ENCODE measurements around the gene GLI1.
"Not testable (repeated sequence)": the region's sequence is repeated elsewhere in the genome, so short reads cannot be mapped to it uniquely, and the experiment has no call there.

GLI1 gene

DNA sequence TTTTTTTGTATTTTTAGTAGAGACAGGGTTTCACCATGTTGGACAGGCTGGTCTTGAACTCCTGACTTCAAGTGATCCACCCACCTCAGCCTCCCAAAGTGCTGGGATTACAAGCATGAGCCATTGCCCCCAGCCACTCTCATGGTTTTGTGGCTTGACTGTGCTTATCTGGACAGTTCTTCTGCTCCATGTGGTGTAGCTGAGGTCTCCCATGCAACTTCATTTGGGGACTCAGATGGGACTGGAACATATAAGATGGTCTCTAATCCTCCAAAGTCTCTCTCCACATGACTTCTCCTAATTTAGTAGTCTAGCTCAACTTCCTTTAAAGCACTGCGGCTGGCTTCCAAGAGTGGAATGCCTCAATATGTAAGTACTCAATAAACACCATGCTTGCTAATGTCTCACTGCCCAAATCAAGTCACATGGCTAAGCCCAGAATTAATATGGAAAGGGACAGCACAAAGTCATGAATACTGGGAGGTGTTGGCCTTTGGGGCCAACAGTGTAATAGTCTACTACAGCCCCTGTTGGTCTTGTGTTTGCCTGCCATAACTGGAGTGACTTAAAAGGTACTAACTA is 17.6 kb upstream of the GLI1 start:
- DNase-seq, result no peak

DNA sequence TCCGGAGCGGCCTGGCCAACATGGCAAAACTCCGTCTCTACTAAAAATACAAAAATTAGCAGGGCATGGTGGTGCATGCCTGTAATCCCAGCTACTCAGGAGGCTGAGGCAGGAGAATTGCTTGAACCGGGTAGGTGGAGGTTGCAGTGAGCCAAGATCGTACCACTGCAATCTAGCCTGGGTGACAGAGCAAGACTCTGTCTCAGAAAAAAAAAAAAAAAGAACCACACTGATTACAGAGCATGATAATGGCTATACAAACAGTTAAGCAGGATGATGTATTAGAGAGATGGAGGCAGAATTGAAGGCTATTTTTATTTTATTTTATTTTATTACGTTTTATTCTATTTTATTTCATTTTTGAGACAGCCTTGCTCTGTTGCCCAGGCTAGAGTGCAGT is 15.2 kb upstream of the GLI1 start:
- not testable (repeated sequence) for DNase-seq

DNA sequence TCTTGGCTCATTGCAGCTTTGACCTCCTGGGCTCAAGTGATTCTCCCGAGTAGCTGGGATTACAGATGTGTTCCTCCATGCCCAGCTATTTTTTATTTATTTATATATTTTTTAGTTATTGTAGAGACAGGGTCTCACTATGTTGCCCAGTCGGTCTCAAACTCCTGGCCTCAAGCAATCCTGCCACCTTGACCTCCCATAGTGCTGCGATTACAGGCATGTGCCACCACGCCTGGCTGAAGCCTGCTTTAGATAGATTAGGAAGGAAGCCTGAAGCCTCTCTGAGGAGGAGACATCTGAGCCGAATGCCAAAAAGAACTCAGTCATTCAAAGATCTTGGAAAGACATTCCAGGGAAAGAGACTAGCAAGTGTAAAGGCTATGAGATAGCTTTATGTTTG is 14.8 kb upstream of the GLI1 start:
- no peak for DNase-seq

DNA sequence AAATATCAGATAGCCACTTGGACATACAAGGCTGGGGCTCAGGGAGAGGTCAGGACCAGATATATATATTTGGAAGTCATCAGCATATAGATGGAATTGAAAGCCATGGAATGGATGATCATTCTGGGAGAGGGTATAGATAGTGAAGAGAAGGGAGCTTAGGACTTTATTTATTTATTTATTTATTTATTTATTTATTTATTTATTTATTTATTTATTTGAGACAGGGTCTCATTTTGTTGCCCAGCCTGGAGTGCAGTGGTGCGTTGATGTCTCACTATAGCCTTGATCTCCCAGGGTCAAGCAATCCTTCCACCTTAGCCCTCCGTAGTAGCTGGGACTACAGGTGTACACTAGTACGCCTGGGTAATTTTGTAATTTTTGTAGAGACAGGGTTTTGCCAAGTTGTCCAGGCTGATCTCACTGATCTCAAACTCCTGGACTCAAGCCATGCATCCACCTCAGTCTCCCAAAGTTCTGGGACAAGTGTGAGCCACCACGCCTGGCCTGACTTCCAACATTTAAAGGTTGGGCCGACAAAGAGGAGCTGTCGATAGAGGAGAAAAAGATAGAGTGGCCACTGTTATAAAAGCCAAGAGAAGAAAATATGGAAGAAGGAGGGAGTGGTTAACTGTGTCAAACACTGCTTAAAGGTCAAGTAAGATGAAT is 13.2 kb upstream of the GLI1 start:
- no peak for DNase-seq

DNA sequence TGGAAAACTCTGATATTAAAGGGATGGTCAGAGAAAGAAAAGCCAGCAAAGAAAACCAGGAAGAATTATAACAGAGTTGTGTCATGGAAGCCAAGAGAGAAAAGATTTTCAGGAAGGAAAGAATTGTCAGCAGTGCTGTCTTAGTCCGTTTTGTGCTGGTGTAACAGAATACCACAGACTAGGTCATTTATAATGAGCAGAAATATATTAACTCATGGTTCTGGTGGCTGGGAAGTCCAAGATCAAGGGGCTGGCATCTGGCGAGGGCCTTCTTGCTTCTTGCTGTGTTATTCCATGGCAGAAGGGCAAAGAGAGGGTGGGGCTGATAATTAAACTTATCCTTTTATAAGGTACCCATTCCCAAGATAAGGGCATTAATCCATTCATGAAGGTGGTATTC is 10.9 kb upstream of the GLI1 start:
- no peak for DNase-seq

- DNase-seq, result no peak
These were observed 10.2 kb upstream of the GLI1 start for GRCh38 chr12:57449375-57449774.

DNA sequence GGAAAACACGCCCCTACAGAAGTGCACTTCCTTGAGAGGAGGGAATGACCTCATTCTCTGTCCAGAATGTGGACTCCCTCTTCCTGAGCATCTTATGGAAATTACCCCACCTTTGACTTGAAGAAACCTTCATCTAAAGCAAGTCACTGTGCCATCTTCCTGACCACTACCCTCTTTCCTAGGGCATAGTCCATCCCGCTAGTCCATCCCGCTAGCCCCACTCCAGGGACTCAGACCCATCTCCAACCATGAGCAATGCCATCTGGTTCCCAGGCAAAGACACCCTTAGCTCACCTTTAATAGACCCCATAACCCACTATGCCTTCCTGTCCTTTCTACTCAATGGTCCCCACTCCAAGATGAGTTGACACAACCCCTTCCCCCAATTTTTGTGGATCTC is 9.5 kb upstream of the GLI1 start:
- no peak for DNase-seq

DNA sequence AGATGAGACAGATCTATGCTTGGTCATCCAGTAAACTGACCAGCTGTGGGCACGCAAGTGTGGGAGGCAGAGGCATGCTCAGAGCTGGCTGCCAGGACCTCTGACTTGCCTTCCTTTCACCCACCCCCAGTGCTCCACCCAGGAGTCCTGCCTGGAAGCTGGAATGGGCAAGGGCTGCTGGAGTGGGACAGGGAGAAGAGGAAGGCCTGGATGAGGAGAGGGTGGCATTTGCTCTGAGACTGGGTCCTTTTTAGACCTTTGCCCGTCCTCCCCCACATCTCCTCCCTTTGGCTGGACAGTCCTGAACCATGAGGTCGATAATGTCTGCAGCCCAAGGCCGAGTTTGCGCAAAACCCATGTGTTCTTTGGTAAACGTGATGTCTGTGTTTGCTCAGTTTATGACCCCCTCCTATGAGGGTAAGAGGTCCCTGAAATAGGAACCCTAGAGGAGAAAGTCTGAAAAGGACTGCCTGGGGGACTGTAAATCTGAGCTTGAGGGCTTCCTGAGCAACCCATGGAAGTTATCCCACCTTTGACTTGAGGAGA is 8.3 kb upstream of the GLI1 start:
- DNase-seq, result no peak

- DNase-seq, result peak in 1 of 3 donors; percentile 35
These were observed 7.2 kb upstream of the GLI1 start for GRCh38 chr12:57452181-57452936.

DNA sequence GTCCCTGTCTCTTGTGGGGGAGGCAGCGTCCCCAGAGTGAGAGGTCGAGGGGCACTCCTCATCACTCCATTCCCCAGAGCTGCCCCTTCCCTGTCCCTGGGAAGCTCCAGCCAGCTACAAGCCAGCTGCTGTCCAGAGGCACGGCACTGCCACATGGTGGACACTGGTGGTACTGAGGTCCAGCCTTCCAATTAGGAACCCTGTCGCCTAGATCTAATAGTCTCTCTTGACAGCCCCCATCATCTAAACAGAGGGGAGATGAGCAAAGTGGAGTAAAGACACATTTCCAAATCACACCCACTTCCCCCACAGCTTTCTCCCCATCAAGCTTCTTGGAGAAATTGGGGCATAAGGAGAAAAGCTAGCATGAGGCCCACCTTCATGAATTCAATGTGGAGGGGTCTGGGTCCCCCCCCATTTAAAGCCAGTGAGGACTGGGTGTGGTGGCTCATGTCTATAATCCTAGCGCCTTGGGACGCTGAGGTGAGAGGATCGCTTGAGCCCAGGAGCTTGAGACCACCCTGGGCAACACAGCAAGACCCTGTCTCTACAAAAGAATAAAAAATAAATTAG is 6.6 kb upstream of the GLI1 start:
- DNase-seq, result peak; percentile 80 to 87 (median 85)

GRCh38 chr12:57454213-57454565 is 5.4 kb upstream of the GLI1 start:
- DNase-seq, result no peak

DNA sequence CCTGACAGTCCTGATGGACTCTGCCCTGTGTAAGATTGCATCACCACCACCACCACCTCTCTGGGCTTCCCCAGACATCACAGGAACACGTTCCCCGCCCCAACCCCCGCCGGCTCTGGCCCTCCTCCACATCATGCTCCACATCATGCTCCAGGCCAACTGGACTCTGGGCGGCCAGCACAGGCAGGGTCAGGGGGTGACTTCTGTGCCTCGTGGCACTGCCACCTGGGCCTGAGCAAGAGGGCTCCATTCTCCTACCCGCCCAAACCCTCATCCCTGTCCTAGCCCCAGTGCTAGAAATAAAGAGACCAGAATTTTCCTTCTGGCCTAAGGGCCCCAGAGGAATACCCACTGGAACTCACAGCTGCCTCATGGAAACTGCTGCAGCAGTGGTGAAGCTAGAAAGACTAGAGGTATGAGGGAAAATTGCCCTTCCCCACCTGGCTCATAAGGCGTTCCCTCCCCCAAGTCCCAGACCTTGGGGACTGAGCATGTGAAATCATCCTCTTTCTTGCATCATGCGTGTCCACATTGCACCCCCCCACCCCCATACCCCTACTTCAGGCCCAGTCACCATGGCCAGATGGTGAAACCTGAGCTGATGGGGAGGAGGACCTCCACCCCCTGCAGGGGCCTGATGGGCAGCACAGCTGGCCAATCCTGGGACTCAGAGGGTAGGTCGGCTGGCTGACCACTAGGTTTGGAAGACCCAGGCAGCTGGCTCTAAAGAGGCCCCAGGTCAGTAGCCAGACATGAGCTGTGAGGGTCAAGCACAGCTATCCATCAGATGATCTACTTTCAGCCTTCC is 4.8 kb upstream of the GLI1 start, which contains the start of gene INHBE:
INHBE (plus strand) TSS at position 742 of the 808 bp plus-strand sequence. CDS start 230 bp downstream, outside the sequence.
- DNase-seq, result peak; percentile 68 to 86 (median 69)

- DNase-seq, result no peak
These were observed 4.0 kb upstream of the GLI1 start for GRCh38 chr12:57455374-57456144.

- DNase-seq, result peak; percentile 34 to 47 (median 45)
These were observed 3.4 kb upstream of the GLI1 start for GRCh38 chr12:57456145-57456700.

DNA sequence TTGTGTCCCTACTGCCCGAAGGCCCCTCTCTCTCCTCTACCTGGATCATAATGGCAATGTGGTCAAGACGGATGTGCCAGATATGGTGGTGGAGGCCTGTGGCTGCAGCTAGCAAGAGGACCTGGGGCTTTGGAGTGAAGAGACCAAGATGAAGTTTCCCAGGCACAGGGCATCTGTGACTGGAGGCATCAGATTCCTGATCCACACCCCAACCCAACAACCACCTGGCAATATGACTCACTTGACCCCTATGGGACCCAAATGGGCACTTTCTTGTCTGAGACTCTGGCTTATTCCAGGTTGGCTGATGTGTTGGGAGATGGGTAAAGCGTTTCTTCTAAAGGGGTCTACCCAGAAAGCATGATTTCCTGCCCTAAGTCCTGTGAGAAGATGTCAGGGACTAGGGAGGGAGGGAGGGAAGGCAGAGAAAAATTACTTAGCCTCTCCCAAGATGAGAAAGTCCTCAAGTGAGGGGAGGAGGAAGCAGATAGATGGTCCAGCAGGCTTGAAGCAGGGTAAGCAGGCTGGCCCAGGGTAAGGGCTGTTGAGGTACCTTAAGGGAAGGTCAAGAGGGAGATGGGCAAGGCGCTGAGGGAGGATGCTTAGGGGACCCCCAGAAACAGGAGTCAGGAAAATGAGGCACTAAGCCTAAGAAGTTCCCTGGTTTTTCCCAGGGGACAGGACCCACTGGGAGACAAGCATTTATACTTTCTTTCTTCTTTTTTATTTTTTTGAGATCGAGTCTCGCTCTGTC is 2.7 kb upstream of the GLI1 start:
- DNase-seq, result no peak

DNA sequence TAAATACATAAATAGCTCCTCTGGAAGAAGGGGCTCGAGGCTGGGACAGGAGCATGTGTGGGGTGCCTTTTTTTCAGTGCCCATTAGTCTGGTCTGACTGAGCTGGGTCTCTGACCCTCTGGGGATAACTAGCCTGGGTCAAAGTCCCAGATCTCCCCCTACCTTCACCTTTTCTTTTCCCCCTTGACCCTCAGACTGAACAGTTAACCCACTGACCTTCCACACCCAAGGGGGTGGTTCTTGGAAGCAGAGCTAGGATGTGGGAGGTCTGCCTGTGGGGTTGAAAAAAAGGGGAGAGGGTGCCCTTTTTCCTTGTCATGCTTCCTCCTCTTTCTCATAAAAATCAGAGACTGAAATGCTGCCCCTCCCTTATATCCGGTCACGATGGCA is 925 bp upstream of the GLI1 start:
- no peak for DNase-seq

DNA sequence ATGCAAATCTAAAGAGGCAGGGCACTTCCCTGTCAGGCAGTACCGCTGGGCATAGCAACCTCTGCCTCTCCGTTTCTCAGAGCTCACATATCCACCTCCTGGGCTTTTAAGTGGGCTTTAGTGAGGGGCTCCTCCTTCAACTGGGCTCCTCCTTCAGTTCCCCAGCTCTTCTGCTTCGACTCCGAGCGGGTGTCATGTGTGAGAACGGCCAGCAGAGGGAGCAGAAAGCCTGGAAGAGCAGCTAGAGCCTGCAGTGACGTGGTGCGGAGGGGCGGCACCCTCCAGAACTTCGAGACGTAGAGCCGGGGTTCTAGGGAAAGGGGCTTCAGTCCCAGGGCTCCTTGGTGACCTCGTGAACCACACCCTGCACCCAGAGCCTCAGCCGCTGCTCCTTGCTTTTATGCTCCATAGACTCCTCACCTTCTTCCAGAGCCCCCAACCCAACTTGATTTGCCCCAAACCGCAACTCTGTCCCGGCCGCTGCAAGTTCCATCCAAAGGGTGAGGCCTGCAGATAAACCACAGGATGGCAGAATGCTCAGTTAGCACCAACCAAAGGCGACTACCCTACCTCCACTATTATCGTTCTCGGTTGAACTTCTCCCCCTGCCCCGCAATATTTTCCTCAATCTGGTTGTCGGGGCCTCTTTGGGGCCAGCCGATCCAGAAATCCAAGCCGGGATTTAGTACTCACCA is 383 bp upstream of the GLI1 start:
- peak; percentile 96 to 97 (median 96) for DNase-seq

GRCh38 chr12:57460468-57460784 is 841 bp downstream of the GLI1 start:
- DNase-seq, result no peak

GRCh38 chr12:57460841-57461275 is 1.3 kb downstream of the GLI1 start:
- DNase-seq, result no peak

DNA sequence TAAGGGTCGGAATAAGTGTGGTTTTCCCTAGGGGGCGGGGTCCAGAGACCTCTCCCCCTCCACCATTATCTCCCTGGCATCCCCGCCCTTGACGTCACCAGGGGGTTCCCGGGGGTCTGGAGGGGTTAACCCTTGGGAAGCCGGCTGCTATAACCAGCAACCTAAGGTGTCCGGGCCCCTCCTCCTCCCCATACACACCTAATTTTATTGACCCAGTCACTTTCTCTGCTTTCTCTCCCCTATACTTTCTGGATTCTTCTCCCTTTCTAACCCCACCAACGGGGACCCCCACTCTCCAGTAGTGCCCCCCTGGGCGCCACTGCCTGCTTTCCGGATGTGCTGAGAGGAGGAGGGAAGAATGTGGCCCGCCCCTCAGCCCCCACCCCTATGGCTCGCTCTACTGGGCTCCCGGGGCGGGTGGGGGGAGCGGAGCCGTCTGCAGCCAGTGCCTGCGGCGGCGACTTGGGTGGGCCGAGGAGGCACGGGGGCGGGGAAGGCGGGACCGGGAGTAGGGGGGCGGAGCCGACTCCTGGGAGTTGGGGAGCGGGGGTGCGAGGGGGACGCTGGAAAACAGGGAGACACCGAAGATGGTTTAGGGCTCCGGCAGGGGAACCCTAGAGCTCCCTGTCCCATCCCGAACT is 1.8 kb downstream of the GLI1 start:
- DNase-seq, result peak; percentile 28 to 62 (median 34)
